ENCODE results near the gene BOD1L2.

Gene BOD1L2

GRCh38 chr18:57146956-57147636 is at the start of gene BOD1L2:
BOD1L2 (plus strand) TSS chr18:57147087; CDS start chr18:57147313, 226 bp downstream.
- no peak for DNase-seq (ENCODE audit: low read depth in 2 of 2)

DNA sequence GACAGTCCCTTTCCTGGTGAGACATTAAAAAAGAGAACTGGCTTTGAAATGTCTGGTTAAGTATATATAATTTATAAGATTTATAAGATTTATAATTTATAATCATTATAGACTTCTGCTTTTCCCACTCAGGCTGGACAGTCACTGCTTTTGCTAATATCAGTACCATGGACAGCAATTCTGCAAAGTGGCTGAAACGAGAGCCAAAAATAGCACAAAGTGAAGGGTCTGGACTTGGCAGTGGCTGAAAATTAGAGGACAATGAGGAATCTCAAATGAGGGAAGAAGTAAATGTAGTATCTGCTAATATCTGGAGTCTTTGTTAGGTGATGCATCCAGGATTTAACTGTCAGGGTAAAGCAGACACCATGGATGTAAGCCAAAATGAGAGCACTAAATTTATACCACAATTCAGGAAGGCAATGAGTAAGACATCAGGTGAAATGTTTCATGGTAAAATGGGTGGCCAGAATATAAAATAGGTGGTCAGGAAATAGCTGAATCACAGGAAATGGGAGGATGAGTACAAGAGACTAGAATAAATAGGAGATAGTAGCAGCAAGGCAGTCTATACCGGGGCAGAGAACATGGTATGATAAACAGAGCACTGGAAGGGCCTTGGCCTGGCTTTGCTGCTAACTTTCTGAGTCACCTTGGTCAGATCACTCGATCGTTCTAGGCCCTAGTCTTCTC is 39.6 kb upstream of the BOD1L2 start:
- DNase-seq (ENCODE audit: low read depth in 2 of 2): no peak

DNA sequence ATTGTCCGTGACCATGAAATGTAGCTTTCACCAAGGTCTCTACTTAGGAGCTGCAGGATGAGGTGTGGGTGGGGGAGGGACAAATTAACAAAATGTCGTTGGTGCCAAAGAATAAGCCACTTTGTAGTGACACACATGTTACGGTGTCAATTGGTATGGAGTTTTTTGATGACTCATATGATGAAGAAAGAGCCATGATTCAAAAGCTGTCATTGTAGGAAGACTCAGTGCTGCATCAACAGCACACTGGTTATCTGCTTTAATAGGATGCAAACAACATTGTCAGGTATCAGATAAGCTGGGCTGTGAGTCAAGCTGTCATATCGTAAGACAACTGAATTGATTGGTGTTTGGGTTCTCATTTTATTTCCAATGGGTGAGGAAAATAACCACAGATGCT is 36.6 kb upstream of the BOD1L2 start:
- no peak for DNase-seq (ENCODE audit: low read depth in 2 of 2)

DNA sequence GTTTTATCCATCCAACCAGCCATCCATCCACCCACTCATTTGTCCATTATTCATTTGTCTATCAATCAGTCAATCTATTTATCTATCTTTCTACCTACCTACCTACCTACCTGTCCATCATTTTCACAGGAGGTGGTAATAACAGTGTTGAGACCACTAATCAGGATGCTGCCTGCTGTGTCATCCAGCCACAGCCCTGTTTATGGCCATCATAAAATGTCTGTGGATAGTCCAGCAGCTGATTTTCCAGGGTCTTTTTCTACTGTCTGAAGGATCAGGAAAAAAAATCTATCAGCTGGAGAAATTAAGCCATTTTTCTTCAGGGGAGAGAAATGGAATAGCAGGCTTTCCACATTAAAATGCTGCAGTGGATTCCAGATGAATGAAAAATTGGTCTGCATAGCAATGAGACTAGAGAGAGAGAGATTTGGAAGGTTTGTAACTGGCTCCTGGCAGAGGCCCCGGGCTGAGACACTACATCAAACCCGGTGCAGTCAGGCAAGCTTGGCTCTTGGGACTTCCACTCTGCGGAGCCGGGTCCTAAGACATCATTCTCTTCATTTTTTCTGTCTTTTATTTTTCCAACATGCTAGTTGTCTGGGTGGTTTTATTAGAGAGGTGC is 33.0 kb upstream of the BOD1L2 start:
- DNase-seq (ENCODE audit: low read depth in 2 of 2): no peak

DNA sequence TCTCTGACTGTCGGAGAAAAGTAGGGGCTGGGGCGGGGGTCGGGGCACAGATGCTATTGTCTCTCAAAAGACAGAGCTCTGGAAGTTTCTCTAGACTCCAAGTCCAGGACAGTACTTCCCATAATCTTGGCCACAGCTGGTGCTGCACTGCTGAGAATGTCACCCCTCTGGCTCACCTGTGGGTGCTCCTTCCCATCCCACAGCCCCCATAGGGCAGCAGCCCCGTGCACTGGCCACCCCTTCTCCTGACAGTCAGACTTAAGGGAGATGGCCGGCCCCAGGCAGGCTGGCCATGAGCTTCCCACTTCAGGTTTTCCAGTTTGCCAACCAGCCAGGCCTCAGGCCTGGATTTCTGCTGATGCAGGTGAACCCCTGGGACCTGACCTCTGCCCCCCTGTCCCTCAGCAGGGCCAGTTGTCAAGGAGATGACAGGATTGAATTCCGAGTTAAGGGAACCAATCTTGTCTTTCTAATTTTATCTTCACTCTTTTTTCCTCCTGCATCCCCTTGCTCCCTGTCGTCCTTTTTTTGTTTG is 30.2 kb upstream of the BOD1L2 start:
- DNase-seq (ENCODE audit: low read depth in 2 of 2): no peak

GRCh38 chr18:57121542-57122112 is 25.3 kb upstream of the BOD1L2 start:
- DNase-seq (ENCODE audit: low read depth in 2 of 2): no peak

DNA sequence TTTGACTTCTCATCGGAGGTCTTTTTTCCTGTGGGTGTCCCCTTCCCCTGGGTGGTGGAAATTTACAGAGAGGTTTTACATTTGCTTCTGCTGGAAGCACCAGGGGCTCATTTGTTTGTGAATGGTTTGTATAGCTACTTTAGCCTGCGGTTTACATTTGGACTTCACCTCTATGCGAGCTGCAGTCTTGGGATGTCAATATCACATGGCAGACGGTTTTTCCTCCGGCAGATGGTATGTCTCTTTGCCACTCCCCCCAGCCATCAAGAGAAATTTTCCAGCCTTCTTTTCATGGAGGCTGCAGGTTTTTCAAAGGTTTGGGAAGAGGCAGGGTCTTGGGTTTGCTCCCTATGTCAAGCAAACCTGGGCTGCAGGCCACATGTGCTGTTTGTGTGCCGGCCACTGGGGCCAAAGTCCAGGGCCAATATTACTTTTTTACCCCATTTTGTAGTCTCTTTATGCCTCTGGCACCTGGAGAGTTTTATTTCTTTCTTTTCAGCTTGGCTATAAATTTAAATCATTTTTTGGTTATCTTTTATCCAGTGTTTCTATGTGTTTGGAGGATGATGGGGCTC is 23.9 kb upstream of the BOD1L2 start:
- no peak for DNase-seq (ENCODE audit: low read depth in 2 of 2)

- DNase-seq (ENCODE audit: low read depth in 2 of 2): no peak
Measured at GRCh38 chr18:57125627-57126026, 21.3 kb upstream of the BOD1L2 start.

- DNase-seq (ENCODE audit: low read depth in 2 of 2): no peak
Measured at GRCh38 chr18:57128220-57128932, 18.5 kb upstream of the BOD1L2 start.

DNA sequence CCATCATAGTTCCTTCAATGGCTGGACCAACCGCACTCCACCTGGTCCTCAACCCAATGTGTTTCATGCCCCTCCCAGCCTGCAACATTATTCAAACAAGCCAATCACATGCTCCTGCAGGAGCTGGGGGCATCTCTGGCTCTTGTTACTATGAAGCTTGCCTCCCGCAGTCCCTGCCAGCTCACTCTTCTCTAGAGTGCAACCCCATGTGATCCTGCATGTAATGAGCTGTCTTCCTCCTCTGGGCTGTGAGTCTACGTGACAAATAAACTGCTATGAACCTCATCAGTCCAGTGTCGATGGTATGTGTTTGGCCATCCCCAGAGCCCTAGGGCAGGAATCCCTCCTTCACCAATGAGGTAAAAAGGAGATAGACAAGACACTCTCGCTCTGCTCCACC is 15.8 kb upstream of the BOD1L2 start:
- DNase-seq (ENCODE audit: low read depth in 2 of 2): no peak

GRCh38 chr18:57131782-57132181 is 15.1 kb upstream of the BOD1L2 start:
- DNase-seq (ENCODE audit: low read depth in 2 of 2): no peak

GRCh38 chr18:57134618-57135135 is 12.2 kb upstream of the BOD1L2 start:
- DNase-seq (ENCODE audit: low read depth in 2 of 2): no peak

GRCh38 chr18:57135699-57136098 is 11.2 kb upstream of the BOD1L2 start:
- no peak for DNase-seq (ENCODE audit: low read depth in 2 of 2)

DNA sequence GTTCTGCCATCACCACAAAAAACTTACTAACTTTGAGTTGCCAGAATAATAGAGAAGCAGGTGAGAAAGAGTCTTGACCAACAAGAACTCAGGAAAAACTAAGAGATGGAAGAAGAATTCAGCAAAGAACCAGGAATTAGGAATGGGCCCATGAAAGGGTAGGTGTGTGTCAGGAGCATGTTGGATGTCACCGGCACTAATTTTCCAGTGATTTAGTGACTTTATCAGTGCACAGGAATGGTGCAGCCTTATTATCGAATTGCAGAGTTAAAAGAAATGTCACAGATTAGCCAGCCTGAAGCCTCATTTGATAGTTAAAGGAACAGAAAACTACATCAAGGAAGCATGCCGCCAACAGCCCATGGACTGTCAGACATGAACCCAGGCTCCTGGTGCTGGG is 9.0 kb upstream of the BOD1L2 start:
- no peak for DNase-seq (ENCODE audit: low read depth in 2 of 2)

DNA sequence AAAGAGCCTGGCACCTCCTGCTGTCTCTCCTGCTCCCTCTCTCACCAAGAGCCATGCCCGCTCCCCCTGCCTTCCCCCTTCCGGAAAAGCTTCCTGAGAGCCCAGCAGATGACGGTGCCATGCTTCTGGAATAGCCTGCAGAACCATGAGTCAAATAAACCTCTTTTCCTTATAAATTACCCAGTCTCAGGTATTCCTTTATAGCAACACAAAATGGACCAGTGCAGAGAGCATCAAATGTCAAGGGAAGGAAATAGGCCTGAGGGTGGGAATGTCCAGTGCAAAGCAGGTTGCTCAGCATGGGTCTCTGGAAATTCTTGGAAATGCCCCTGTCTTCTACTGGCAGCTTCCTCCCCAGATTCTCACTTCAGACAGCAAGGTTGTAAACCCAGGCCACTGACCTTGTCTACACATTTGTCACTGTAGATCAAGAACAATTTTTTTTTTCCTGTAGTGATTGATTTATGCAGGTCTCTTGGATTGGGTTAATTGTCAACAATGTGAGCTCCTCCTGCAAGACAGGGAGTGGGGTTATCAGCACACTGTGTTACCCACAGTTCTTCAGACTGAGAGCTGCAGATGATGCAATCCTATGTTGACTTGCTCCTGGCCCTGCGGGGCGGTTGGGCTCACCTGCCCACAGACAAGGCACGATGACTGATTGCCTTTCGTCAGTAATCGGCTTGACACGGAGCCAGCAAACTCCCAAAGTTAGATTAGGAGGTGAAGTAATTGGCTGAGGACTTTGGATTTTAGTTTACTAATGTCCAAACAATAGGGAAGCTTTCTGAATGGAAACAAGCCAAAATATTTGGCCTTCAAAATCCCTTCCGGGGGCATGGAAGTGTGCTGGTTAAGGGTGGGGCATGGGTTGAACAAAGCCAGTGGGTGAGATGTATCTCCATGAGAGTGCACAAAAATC is 5.4 kb upstream of the BOD1L2 start:
- no peak for DNase-seq (ENCODE audit: low read depth in 2 of 2)

GRCh38 chr18:57142324-57142723 is 4.6 kb upstream of the BOD1L2 start:
- no peak for DNase-seq (ENCODE audit: low read depth in 2 of 2)

DNA sequence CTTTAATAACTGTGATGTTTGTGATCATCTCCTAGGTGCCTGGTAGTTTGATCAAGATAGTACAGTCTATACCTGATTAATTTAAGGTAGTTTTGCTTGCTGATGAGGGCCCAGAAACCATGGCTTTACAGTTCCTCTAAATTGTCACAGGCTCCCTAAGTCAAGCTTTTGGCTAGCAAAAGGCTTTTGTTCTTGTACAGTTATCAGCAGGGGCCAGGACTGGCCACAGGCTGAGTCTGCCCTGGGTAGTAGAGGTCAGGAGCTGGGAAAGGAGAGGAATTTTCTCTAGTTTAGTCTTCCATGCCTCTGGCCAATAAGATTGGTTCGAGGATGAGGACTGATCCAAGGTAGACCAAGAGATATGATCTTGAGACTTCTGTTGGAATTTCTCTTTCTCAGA is 3.6 kb upstream of the BOD1L2 start:
- no peak for DNase-seq (ENCODE audit: low read depth in 2 of 2)

GRCh38 chr18:57148263-57148662 is 1.4 kb downstream of the BOD1L2 start:
- DNase-seq (ENCODE audit: low read depth in 2 of 2): no peak

DNA sequence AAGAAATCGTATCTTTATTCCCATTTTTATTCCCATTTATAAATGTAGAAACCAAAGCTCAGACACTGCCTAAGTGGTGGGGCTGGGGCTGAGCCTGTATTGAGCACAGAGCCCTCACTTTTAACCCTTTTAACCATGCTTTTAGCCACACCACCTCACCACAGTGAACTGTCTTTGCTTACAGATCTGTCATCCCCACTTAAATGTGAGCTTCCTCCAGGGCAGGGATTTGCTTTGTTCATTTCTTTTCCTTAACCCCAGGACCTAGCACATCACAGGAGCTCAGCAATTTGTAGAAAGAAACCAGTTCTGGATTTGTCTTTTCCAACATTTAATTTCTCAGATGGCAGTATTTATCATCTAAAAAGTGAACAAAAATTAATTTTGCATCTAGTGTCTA is 2.2 kb downstream of the BOD1L2 start:
- no peak for DNase-seq (ENCODE audit: low read depth in 2 of 2)

DNA sequence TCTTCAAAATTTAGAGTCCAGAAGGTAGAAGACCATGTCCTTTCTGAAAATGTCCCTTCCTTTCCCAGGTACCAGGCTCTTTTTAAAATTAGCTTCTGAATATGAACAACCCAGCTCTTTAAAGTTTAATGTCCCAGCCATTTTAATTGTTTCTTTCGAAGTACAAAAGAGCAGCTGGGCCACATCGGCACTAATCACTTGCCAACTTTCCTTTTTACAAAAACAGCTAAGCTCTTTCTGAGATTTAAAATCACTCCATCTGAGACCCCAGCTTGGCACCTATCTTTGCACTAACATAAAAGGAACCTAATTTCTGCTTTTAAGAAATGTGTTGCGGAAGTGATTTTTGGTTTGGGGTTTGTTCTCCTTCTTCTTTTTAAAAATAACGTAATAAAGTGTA is 2.6 kb downstream of the BOD1L2 start:
- no peak for DNase-seq (ENCODE audit: low read depth in 2 of 2)
